HepG2 (cell line): ENCODE data around the gene JAKMIP2. TPM values are rescaled to one million over a fixed set of nuclear protein-coding genes. Genes with fewer than 3 reads are reported as not detected.

Experiments
- ATAC-seq: fragments of 200-7000 bp; cut with Tn5 transposase; 3 replicates; pipeline ENCODE4 v1.9.1; 2020; ENCODE audit warnings: mild to moderate bottlenecking, moderate library complexity
- BruUV-seq: library from RNA; stranded (reverse); fragments of 400-500 nt; replicated peaks from 2 replicates; lab custom pipeline; 2021; lab: Mats Ljungman, UMichigan
- CTCF ChIA-PET: fragments of 300-600 bp; formaldehyde crosslinking; extraction: SDS; loops from one replicate; lab custom pipeline; 2021; ENCODE audit warnings: low total read pairs, inconsistent platforms, low intra/inter-chr PET ratio; lab: Yijun Ruan, JAX
- POLR2A ChIA-PET: fragments of 350-600 bp; sonication (Branson Sonifier 250); formaldehyde crosslinking; loops from one replicate; lab custom pipeline; 2020; ENCODE audit warnings: antibody characterized with exemption, inconsistent platforms; lab: Yijun Ruan, JAX
- DNase-seq: peaks from one replicate; pipeline ENCODE4 v3.0.0-alpha.2; 2015; ENCODE audit warnings: low spot score
- FAIRE-seq: peaks from 3 replicates; lab custom pipeline; 2011; peaks lifted over from hg19 to GRCh38; lab: Jason Lieb, UNC
- H2AFZ ChIP-seq: one replicate; pipeline ENCODE4 v1.6.1; 2011; ENCODE audit warnings: low read length, inconsistent platforms
- H3K27ac ChIP-seq: fragments of 300-600 bp; 3 replicates; pipeline ENCODE4 v1.8.0; 2011; ENCODE audit warnings: mixed run types, mild to moderate bottlenecking, mixed read lengths, low read length, inconsistent platforms; ENCODE audit not compliant: insufficient read depth; ENCODE audit errors: extremely low read length
- H3K27me3 ChIP-seq, 2 experiments: fragments of 200-600 bp in 1 of 2; 2 replicates in 1 of 2; 3 replicates in 1 of 2; pipeline versions ENCODE4 v1.6.0 to v1.8.0; 2011; ENCODE audit warnings: low read length in 2 of 2, mild to moderate bottlenecking in 2 of 2, moderate library complexity in 2 of 2, inconsistent platforms in 1 of 2; ENCODE audit not compliant: insufficient read depth in 2 of 2, control insufficient read depth in 1 of 2
- H3K36me3 ChIP-seq, 2 experiments: fragments of 200-600 bp in 1 of 2; replicated peaks in 1 of 2; 2 replicates in 1 of 2; 3 replicates in 1 of 2; pipeline versions ENCODE4 v1.5.1 to v1.8.0; 2011; ENCODE audit warnings: low read length in 2 of 2, inconsistent platforms in 1 of 2; ENCODE audit not compliant: insufficient read depth in 2 of 2, control insufficient read depth in 1 of 2
- H3K4me1 ChIP-seq: 2 replicates; pipeline ENCODE4 v1.5.1; 2012; ENCODE audit warnings: low read length, inconsistent platforms; ENCODE audit not compliant: insufficient read depth
- H3K4me2 ChIP-seq: 2 replicates; pipeline ENCODE4 v1.6.0; 2011; ENCODE audit warnings: low read depth, low read length, inconsistent platforms
- H3K4me3 ChIP-seq, 3 experiments: fragments of 200-600 bp in 1 of 3; sonication (generic), shearing (Covaris generic) in 1 of 3; replicated peaks in 1 of 3; 2 replicates each; pipeline ENCODE4 v1.5.1; 2011 to 2016; ENCODE audit warnings: low read length in 3 of 3, inconsistent platforms in 2 of 3, low read depth in 2 of 3, mild to moderate bottlenecking in 2 of 3, control low read depth in 1 of 3, mixed read lengths in 1 of 3; ENCODE audit not compliant: insufficient read depth in 1 of 3
- H3K79me2 ChIP-seq: one replicate; pipeline ENCODE4 v1.6.1; 2011; ENCODE audit warnings: low read length, inconsistent platforms; ENCODE audit not compliant: insufficient read depth
- H3K9ac ChIP-seq: 2 replicates; pipeline ENCODE4 v1.6.0; 2011; ENCODE audit warnings: mild to moderate bottlenecking, low read depth, low read length, inconsistent platforms; ENCODE audit not compliant: insufficient read depth
- H3K9me3 ChIP-seq: 2 replicates; pipeline ENCODE4 v1.5.1; 2012; ENCODE audit warnings: mild to moderate bottlenecking, low read length
- H4K20me1 ChIP-seq: 2 replicates; pipeline ENCODE4 v1.6.0; 2011; ENCODE audit warnings: inconsistent platforms, mild to moderate bottlenecking, low read length, moderate library complexity; ENCODE audit not compliant: insufficient read depth
- ADNP ChIP-seq: sonication (generic); formaldehyde crosslinking; IDR thresholded peaks from 2 replicates; pipeline ENCODE4 v1.4.0; 2020; ENCODE audit warnings: missing genetic modification reagents
- CTCF ChIP-seq: sonication (generic); formaldehyde crosslinking; IDR thresholded peaks from 2 replicates; pipeline ENCODE4 v1.5.0; 2020; ENCODE audit warnings: mild to moderate bottlenecking, missing genetic modification reagents, moderate library complexity
- FOXK2 ChIP-seq: fragments of 450-650 bp; IDR thresholded peaks from 2 replicates; pipeline ENCODE4 v1.6.1; 2016
- GZF1 ChIP-seq: sonication (generic); formaldehyde crosslinking; IDR thresholded peaks from 2 replicates; pipeline ENCODE4 v1.5.1; 2020; ENCODE audit warnings: mild to moderate bottlenecking, missing genetic modification reagents
- HHEX ChIP-seq: IDR thresholded peaks from 2 replicates; pipeline ENCODE4 v1.6.1; 2016; ENCODE audit warnings: control low read depth
- HOXA9 ChIP-seq: sonication (generic); formaldehyde crosslinking; IDR thresholded peaks from 2 replicates; pipeline ENCODE4 v1.8.1; 2022; ENCODE audit warnings: missing genetic modification reagents, mild to moderate bottlenecking, moderate library complexity, borderline replicate concordance
- NKX3-1 ChIP-seq: sonication (generic); formaldehyde crosslinking; IDR thresholded peaks from 2 replicates; pipeline ENCODE4 v1.5.0; 2020; ENCODE audit warnings: missing genetic modification reagents
- ONECUT2 ChIP-seq: sonication (generic); formaldehyde crosslinking; IDR thresholded peaks from 2 replicates; pipeline ENCODE4 v1.4.0; 2020; ENCODE audit warnings: missing genetic modification reagents
- PBX2 ChIP-seq: IDR thresholded peaks from 2 replicates; pipeline ENCODE4 v1.6.1; 2016; ENCODE audit warnings: control low read depth
- PCBP1 ChIP-seq: fragments of 200-400 bp; formaldehyde crosslinking; IDR thresholded peaks from 2 replicates; pipeline ENCODE4 v1.6.1; 2017; ENCODE audit warnings: mild to moderate bottlenecking, low read depth, low read length, borderline replicate concordance
- SMAD3 ChIP-seq: sonication (generic); formaldehyde crosslinking; IDR thresholded peaks from 2 replicates; pipeline ENCODE4 v1.4.0; 2020; ENCODE audit warnings: missing genetic modification reagents
- SMAD9 ChIP-seq: sonication (generic); formaldehyde crosslinking; IDR thresholded peaks from 2 replicates; pipeline ENCODE4 v1.5.1; 2020; ENCODE audit warnings: mild to moderate bottlenecking, missing genetic modification reagents
- ZNF235 ChIP-seq: sonication (generic); formaldehyde crosslinking; IDR thresholded peaks from 2 replicates; pipeline ENCODE4 v1.8.1; 2023; ENCODE audit warnings: mild to moderate bottlenecking, missing genetic modification reagents, borderline replicate concordance
- ZNF619 ChIP-seq: sonication (generic); formaldehyde crosslinking; IDR thresholded peaks from 2 replicates; pipeline ENCODE4 v1.4.0; 2020; ENCODE audit warnings: mild to moderate bottlenecking, missing genetic modification reagents
- ZNF660 ChIP-seq: sonication (generic); formaldehyde crosslinking; IDR thresholded peaks from 2 replicates; pipeline ENCODE4 v1.5.1; 2020; ENCODE audit warnings: mild to moderate bottlenecking, low read depth, missing genetic modification reagents, borderline replicate concordance
- ZNF737 ChIP-seq: sonication (generic); formaldehyde crosslinking; IDR thresholded peaks from 2 replicates; pipeline ENCODE4 v1.5.0; 2020; ENCODE audit warnings: missing genetic modification reagents, mild to moderate bottlenecking, borderline replicate concordance
- ZNF766 ChIP-seq: sonication (generic); formaldehyde crosslinking; IDR thresholded peaks from 2 replicates; pipeline ENCODE4 v1.5.0; 2020; ENCODE audit warnings: missing genetic modification reagents, borderline replicate concordance
- ZNF775 ChIP-seq: sonication (generic); formaldehyde crosslinking; IDR thresholded peaks from 2 replicates; pipeline ENCODE4 v1.4.0; 2020; ENCODE audit warnings: missing genetic modification reagents, mild to moderate bottlenecking, moderate library complexity, borderline replicate concordance
- ZNF790 ChIP-seq: sonication (generic); formaldehyde crosslinking; IDR thresholded peaks from 2 replicates; pipeline ENCODE4 v1.8.0; 2022; ENCODE audit warnings: missing genetic modification reagents, mild to moderate bottlenecking, borderline replicate concordance
- in situ Hi-C: cut with HindIII; loops from 2 replicates; pipeline ENCODE4 v1.10.0; 2017; ENCODE audit warnings: low pct_unique_long_range_greater_than_20kb; ENCODE audit not compliant: extremely low pct_ligation_motif_present
- intact Hi-C: fragments of 100-400 bp; cut with micrococcal nuclease; formaldehyde crosslinking; loops from one replicate; pipeline ENCODE4 v1.10.0; 2022; ENCODE audit not compliant: unreplicated experiment
- polyA plus RNA-seq, 8 experiments: library from polyadenylated mRNA; depleted of rRNA in 3 of 8; stranded (reverse) in 7 of 8; unstranded in 1 of 8; fragments of >200 nt; fragmentation: Illumina TruSeq in 4 of 8; extraction: Trizol in 4 of 8; gene quantifications; 2 replicates each; pipeline versions ENCODE4 v1.2.1 to v1.2.3, GENCODE V29; 2011 to 2016; ENCODE audit warnings: low read depth in 4 of 8, missing spikeins in 1 of 8, mixed read lengths in 1 of 8; ENCODE audit not compliant: insufficient read depth in 1 of 8
- total RNA-seq, 5 experiments: library from RNA; depleted of rRNA; stranded (reverse); fragments of >200 nt; fragmentation: Illumina TruSeq; extraction: Trizol; gene quantifications; 2 replicates each; pipeline ENCODE4 v1.2.3, GENCODE V29; 2016; ENCODE audit warnings: low read depth in 1 of 5
- TF ChIP-seq, protein P1 (sequence below): sonication (generic); formaldehyde crosslinking; IDR thresholded peaks from 2 replicates; pipeline ENCODE4 v1.8.1; 2023; ENCODE audit warnings: mild to moderate bottlenecking, missing genetic modification reagents

Gene JAKMIP2
- total and polyA plus RNA-seq, 2 of the 13 experiments (the other 11 are each of a cell fraction or from before 2014, with no cell fraction given) = 0.04 to 2.1 TPM

DNA sequence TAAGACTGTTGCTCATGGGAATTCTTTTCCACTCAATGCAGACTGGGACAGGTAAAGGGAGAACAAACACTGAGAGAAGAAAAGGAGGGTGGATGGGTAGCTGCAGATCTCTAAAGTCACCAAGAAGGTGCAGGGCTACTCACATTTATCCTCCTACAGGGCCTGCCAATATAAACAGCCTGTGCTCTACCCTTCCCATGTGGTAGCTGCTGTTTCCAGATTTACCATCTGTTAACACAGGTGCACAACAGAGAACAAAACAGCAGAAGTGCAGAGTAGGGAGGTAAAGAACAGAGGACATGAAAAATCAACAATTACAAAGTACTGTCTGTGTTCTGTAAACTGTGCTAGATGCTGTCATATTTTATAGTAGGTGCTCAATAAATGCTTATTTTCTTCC lies 26.0 kb downstream of the JAKMIP2 start:
- no peak overlapping the region for H3K4me2 ChIP-seq
- no peaks in the 10 kb centered on the region for H3K79me2 ChIP-seq
- CTCF ChIA-PET = no interaction called here
- no peak overlapping the region for H2AFZ ChIP-seq
- TF ChIP-seq ZNF737 (CRISPR knock-in tag) (no peak), GZF1 (no peak), ZNF775 (CRISPR knock-in tag) (no peak), ZNF766 (CRISPR knock-in tag) (no peak), ZNF790 (CRISPR knock-in tag) (no peak), HHEX (CRISPR knock-in tag) (no peak), ZNF660 (CRISPR knock-in tag) (no peak), ZNF619 (CRISPR knock-in tag) (no peak), FOXK2 (no peak), NKX3-1 (CRISPR knock-in tag) (no peak), SMAD9 (CRISPR knock-in tag) (no peak), PBX2 (no peak), ADNP (CRISPR knock-in tag) (no peak), ONECUT2 (CRISPR knock-in tag) (no peak), SMAD3 (no peak), PCBP1 (no peak), CTCF (CRISPR knock-in tag) (no peak), ZNF235 (no peak), HOXA9 (CRISPR knock-in tag) (no peak)
- TF ChIP-seq, protein P1, sequence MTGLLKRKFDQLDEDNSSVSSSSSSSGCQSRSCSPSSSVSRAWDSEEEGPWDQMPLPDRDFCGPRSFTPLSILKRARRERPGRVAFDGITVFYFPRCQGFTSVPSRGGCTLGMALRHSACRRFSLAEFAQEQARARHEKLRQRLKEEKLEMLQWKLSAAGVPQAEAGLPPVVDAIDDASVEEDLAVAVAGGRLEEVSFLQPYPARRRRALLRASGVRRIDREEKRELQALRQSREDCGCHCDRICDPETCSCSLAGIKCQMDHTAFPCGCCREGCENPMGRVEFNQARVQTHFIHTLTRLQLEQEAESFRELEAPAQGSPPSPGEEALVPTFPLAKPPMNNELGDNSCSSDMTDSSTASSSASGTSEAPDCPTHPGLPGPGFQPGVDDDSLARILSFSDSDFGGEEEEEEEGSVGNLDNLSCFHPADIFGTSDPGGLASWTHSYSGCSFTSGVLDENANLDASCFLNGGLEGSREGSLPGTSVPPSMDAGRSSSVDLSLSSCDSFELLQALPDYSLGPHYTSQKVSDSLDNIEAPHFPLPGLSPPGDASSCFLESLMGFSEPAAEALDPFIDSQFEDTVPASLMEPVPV = no peak
- H4K20me1 ChIP-seq = no peaks in the 10 kb centered on the region
- ATAC-seq (no peak), FAIRE-seq (no peak), DNase-seq (no peak)
- POLR2A ChIA-PET = no interaction called here
- H3K4me3 ChIP-seq = no peak overlapping the region
- H3K9ac ChIP-seq = no peak overlapping the region
- intact Hi-C loops (no loop called here), in situ Hi-C loops (no loop called here)
- H3K27me3 ChIP-seq = no peaks in the 10 kb centered on the region
- BruUV-seq = no TSS peak
- H3K36me3 ChIP-seq = no peaks in the 10 kb centered on the region
- H3K4me1 ChIP-seq = no peaks in the 10 kb centered on the region
- H3K9me3 ChIP-seq = no peaks in the 10 kb centered on the region
- H3K27ac ChIP-seq = no peak overlapping the region
